ENCODE measurements around the gene GABRA4.

GABRA4 gene

DNA sequence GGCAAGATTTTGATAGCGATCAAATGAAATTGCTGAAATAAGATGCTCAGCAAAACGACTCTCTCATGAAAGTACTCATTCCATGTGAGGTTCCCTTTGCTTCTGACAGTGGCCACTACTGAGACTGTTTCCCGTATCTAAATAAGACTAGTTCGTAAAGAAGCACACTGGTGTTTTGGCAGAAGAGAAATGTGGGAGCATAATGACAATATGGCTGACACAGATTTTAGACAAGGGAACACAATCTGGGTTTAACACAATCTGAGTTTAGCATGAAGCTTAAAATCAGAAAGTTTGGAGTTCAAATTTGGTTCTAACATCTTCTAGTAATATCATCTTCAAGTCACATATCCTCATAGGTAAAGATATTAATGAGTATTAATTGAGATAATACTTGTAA lies 13.7 kb downstream of the GABRA4 start:
- no peak for DNase-seq (ENCODE audit: extremely low read depth in 1 of 2, low read depth in 1 of 2)

DNA sequence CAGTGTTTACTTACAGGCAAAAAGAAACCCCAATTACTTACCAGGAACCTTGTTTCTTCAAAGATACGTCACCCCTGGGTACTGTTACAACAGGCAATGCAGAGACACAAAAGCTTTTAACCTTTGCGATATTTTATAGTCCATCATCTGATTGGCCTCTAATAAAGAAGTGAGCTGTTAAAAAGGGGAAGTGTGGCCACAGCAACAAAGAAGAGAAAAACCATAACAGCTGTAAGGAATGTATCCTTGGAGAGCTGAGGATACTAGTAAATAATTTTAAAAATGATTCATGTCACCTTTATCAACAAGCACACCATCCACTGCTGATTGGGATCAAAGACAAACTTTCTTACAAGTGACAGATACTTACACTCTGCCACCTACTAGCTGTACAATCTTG lies 14.1 kb downstream of the GABRA4 start:
- no peak for DNase-seq (ENCODE audit: extremely low read depth in 1 of 2, low read depth in 1 of 2)

DNA sequence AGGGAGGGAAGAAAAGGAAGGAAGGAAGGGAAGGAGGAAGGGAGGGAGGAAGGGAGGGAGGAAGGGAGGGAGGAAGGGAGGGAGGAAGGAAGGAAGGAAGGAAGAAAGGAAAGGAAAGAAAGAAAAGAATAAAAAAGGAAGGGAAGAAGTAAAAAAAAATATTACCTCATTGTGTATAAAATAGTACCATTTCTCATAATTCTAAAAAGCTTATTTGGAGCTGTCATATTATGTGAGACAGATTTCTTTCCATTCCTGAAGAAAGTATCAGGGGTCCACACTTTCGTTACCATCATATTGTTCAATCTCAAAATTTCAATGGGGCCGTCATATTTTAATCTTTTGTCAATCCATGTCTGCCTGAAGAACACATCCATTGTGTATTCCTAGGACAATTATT lies 16.1 kb downstream of the GABRA4 start:
- DNase-seq (ENCODE audit: extremely low read depth in 1 of 2, low read depth in 1 of 2), result no peak

DNA sequence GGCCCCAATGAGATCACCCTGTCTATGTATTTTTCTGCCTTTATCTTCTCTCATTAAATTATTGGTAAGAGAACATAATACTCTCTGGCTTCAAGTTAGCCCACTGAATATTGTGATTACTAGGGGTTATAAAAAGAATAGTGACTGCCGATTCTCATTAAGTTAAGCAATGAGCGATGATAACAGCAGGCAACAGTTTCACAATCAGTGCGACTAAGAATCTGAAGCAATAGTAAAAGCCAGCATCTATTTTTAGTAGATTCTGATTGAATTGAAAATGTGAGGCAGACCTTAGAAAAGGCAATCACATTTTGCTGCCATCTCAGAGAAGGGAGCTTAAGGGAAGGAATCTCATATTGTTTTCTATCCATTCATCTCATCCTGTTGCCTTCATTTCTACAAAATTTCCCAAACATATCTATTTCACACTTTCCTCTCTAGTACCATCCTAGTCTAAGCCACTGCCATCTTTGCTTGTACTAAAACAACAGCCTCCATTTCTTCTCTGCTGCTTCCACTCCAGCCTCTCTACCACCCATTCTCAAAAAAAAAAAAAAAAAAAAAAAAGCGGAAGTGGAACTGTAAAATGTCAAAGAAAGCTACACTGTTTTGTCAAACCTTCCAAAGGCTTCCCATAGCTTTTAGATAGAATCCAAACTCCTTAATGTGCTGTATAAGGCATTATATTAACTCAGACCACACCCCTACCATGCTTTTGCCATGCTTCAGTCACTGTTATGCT lies 17.4 kb downstream of the GABRA4 start:
- no peak for DNase-seq (ENCODE audit: extremely low read depth in 1 of 2, low read depth in 1 of 2)

DNA sequence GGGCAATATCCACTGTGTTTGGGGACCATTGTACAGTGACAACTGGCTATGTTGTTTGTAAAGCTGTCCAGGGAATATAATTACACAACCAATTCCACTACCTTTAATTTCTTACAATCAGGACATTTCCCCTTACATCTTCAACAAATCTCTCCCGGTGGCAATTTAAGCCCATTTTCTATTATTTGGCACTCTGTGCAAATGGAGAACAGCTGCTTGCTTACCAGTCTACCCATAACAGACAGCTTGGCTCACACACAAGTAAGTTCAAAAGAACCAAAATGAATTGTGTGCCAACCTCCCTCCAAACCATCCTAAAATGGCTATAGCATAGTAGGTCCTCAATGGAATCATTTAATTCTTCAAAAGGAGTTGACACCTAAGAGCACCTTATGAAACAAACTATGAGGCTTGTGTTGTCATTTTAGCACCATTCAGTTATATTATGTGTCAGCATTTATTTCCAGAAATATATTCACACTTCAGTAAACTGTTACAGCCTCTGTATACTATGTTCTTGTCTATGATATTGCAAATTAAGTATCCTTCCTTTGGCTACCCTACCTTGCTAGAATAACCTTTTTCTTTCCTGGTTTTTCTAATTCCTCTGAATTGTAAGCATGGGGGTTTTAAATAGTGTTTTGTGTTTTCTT lies 18.4 kb downstream of the GABRA4 start:
- no peak for DNase-seq (ENCODE audit: extremely low read depth in 1 of 2, low read depth in 1 of 2)

DNA sequence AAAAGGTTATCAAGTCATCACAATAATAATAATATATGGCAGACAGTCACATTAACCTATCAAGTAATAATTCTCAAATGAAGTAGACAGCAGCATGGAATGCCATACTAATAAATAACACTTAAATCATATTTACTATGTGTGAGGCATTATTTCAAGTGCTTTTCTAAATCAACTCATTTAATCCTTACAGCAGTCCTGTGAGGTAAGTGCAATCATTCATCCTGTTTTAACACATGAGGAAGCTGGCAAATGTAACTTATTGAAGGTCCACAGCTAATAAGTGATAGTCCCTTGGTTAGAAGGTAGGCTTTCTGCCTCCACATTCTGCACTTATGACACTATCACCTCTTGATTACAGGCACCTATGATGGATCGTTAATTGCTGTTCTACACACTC lies 24.5 kb downstream of the GABRA4 start:
- no peak for DNase-seq (ENCODE audit: extremely low read depth in 1 of 2, low read depth in 1 of 2)

DNA sequence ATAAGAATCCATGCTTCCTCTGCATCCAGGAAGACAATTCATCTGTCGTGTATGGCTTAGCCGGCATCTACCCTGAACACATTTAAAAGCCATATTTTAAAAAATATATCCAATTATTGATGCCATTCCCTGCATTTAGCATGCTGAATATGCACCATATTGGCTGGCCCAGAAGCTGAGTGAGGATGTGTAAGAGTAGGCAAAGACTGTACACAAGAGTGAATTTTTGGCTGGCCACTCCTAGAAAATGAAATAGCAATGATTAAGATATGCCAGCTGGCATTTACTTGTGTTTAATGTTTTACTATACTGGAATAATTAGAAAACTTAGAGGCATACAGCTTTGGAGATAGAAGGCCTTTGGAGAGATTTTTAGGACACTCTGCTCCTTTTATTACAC lies 25.8 kb downstream of the GABRA4 start:
- DNase-seq (ENCODE audit: extremely low read depth in 1 of 2, low read depth in 1 of 2), result no peak

DNA sequence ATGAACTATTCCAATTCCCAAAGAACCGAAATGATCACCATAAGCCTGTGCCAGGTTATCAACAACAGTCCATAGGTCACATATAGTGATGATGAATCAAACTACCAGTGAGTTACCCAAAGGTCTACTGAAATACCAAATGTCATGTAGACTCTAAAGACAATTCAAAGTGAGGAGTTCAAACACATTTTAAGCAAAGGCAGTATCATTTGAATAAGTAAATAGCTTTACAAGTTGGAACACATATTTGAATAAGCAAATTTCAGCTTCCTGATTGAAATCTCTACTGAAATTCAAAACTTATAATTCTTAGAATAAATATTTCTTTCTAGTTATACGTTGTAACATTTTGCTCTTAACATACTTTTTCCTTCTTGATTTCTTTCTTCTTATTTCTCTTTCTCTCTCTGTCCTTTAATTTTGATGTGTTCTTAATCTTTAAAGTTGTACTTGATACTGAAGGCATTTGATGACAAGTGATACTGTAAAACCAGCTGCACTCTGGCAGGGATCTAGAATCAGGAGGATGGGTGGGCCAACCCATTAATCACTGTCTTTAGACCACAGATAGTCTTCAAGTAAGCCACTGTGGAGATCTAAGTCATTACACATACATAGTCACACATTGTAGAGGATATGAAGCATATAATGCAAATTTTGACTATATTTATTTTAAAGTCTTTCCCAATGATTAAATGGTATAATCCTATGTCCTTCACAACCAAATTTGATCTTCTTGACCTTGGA lies 34.5 kb downstream of the GABRA4 start:
- DNase-seq (ENCODE audit: extremely low read depth in 1 of 2, low read depth in 1 of 2), result no peak

DNA sequence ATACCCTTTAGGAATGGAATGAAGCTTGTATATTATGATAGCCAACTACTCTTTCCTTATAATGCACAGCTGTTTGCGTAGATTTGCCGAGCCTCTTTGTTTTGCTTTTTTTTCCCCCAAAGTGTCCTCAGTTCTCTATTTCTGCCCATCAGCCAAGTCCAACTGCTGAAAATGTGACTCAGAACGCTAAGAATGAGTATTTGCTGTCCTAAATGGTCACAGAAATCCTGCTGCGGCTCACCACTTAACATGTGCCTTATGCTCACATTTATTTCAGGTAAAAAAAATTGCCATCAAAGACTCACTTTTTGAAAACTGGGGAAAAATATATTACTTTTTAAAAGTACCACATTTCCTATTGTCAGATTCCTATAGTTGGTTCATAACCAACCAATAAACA lies 36.9 kb downstream of the GABRA4 start:
- no peak for DNase-seq (ENCODE audit: extremely low read depth in 1 of 2, low read depth in 1 of 2)

DNA sequence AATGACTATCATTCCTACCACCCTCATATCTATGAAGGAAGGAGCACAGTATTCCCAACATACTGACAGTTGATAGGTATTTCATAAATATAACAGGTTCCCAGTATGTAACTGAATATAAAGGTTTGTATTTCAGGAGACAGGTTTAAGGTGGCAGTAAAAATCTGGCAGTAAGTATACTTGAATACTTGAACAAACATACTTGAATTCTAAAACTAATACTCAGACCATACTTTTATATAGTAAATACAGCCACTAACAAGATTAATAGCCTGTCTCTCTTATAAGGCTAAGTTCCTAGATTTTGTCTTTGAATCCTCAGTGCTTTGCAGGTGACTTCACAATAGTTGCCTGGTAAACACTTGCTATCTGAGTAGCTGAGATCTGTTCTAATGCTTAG lies 37.8 kb downstream of the GABRA4 start:
- no peak for DNase-seq (ENCODE audit: extremely low read depth in 1 of 2, low read depth in 1 of 2)

DNA sequence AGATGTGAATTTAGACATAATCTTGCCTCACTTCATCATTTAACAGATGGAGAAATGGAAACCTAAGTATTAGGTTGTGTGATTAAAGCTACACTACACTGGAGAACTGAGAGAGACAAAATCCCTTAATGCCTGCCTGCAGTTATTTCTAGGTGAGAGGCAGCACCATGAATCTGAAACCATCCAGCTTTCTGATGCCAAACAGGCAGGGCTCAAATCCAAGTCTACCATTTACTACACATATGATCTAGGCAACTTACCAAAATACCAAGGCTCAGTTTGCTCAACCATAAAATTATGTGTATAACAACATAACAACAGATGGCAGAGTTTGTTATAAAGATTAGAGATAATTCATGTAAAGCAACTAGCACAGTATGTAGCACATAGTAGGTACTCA lies 38.7 kb downstream of the GABRA4 start:
- DNase-seq (ENCODE audit: extremely low read depth in 1 of 2, low read depth in 1 of 2), result no peak

DNA sequence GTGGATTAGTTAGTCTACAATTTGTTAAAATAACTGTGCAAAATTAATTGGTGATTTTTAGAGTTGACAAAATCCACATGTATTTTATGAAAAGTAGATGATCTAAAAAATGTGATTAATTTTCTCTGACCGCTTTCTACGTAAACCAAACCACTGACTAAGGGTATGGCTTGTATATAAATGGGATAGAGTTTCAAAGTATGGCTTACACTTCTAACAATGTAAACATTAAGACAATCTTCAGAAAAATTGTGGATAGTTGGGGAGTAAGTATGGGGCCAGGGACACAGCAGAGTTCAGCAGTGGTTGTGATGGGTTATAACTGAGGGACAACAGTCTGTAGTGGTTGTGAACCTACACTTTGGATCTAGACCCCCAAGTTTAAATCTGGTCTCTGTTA lies 39.8 kb downstream of the GABRA4 start:
- DNase-seq (ENCODE audit: extremely low read depth in 1 of 2, low read depth in 1 of 2), result no peak

DNA sequence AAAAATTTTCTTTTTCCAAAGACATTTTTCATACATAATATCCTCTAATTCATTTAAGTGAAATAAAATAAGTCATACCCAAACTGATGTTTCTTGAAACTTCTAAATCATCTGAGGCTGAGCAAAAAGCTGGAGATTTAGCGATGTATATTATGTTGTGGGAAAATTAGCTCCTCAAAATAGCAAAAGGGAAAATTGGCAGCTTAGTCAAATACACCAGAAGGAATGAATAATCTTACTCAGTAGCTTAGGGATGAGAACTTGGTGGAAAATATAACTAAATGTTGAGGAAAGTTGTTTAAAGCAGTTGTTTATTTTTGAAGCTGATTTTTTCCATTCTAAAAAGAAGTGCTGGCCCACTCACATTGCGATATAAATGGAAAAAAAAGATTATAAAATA lies 40.9 kb downstream of the GABRA4 start:
- DNase-seq (ENCODE audit: extremely low read depth in 1 of 2, low read depth in 1 of 2), result no peak

DNA sequence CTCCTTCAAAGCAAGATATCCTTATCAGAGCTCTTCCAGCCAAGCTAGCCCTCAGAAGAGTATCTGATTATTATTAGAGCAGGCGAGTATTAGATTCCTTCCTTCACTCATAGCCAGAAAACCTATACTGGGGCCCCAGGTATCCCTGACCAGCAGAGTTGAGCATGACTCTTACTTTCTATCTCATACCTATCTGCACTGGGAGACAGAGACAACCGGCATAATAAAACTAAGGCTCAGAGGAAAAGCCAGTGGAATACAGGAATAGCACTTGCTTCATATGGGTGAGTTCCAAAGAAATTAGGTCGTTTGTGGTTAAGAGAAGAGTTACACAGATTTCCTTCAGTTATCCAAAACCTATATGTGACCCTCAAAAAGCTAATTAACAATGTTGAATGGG lies 42.6 kb downstream of the GABRA4 start:
- no peak for DNase-seq (ENCODE audit: extremely low read depth in 1 of 2, low read depth in 1 of 2)

DNA sequence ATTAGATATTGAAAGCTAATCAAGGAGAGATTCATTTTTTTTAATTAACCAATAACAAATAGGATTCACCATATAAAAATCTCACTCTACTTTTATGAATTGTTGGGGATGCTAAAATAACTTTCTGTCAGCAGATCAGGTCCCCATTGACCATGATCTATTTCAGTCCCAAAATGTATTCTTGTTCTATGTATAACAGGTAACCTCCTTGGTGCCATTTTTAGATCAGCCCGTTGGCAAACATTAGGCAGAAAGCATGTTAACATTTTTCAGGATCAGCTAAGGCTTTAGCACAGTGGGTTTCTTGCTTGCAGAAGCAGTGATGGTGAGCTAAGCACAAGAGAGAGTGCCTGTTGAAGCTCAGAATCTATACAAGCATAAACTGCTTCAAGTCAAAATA lies 43.6 kb downstream of the GABRA4 start:
- DNase-seq (ENCODE audit: extremely low read depth in 1 of 2, low read depth in 1 of 2), result no peak

DNA sequence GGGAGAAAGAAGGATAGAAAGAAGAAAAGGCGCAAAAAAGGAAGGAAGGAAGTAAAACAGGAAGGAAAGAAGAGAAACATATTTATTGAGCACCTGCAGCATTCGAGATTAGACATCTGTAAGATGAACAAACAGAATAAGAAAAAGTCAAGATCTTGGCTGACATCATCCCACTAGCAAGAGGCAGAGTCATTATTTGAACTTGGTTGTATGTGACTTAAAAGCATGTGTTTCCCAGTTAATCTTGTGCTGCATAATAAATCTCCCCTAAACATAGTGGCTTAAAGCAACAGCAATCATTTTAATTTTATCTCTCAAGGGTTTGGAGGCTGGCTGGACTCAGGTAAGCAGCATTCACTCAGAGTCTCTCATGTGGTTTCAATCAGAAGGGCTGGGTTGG lies 45.8 kb downstream of the GABRA4 start:
- no peak for DNase-seq (ENCODE audit: extremely low read depth in 1 of 2, low read depth in 1 of 2)

DNA sequence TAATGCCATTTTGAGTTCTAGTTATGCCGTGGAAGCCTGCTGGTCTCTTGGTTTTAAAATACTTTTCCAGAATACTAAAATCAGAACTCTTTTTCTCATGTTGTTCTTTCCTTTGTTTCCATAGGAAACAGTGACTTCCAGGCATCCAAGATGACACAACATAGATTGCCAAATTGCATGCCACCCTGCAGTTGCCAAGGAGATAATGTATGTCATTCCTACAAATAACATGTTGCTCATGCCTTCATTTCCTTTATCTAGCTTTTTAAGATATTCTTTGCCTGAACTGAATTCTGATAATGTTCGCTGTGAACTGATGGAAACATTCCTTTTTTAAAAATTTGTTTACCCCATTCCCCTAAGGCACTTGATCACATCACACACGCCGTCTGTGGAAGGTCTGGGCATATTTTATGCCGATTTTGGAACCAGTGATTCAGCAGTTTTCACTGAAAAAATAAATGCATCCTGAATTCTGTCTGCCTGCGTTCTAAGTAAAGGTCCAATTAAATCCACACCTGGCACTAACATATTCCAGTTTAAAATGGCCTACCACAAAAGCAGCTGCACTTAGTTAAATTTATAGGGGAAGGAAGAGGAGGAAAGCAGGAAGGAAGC lies 46.4 kb downstream of the GABRA4 start:
- DNase-seq (ENCODE audit: extremely low read depth in 1 of 2, low read depth in 1 of 2), result no peak

DNA sequence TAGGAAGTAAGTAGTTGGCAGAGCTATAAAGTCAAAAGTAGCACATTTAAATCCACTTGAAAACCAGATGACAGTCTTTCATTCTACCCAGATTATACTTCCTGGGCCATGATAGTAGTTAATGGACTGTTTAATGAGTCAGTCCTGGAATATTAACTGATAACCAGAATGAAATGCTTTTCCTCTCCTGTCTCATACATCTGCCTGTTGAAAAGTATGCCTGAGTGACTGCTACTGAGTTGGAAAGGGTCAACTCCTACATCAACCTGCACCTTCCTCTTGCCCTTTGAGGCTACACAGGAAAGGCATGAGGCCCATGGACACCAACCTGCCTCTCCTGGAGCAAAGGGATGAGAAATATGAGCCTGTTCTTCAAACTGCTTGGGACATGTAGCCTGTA lies 48.3 kb downstream of the GABRA4 start:
- no peak for DNase-seq (ENCODE audit: extremely low read depth in 1 of 2, low read depth in 1 of 2)

DNA sequence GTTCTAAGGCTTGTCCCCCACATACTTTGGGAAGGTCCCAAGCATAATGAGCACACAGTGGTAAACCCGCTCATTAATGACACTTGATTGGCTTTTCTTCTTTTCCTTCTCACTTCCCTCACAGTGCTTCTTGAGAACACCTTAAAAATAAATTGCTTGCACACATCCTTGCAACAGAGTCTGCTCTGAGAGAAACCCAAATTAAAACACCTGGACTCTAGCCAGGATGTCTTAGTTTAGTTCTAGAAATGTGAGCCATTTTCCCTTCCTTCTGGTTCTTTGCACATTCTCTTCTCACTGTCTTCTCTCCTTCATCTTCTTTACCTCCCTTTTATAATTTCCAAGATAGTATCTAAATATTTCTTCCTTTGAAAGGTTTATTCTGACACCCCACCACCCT lies 49.0 kb downstream of the GABRA4 start:
- no peak for DNase-seq (ENCODE audit: extremely low read depth in 1 of 2, low read depth in 1 of 2)

DNA sequence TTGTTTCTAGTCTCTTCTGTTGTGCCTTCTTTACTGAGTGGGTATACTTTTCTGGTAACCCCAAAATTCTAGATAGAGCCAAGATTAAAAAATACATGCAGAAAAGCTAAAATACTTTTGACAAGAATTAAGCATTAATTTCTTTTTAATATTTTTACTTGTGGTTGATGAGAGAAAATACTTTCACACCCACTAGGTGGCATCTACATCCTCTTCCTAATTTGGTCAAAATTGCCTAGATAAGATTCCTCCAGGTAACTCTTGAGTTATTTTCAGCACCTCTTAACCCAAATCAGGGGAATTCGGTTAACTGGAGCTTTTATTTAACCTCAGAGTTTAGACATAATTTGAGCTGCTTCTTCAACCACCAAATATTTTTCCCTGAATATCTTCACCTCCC lies 55.9 kb downstream of the GABRA4 start:
- DNase-seq (ENCODE audit: extremely low read depth in 1 of 2, low read depth in 1 of 2), result no peak

DNA sequence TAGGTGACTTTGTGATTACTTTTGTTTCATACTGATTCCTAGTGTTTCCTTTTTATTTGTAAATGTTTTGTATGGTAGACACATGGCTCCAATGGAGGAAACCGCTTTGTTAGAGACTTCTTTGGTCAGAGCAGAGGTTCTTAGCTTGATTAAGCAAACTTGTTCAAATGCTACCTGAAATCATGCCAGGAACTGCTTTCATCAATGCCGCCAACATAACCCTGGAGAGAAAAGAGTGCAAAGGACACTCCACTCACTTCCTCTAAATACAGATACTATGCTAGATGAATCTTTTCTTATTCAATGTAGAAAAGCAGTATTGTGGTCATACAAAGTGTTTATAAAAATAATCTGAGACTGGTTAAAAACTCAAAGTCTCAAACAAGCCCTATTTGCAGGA lies 58.7 kb downstream of the GABRA4 start:
- no peak for DNase-seq (ENCODE audit: extremely low read depth in 1 of 2, low read depth in 1 of 2)

DNA sequence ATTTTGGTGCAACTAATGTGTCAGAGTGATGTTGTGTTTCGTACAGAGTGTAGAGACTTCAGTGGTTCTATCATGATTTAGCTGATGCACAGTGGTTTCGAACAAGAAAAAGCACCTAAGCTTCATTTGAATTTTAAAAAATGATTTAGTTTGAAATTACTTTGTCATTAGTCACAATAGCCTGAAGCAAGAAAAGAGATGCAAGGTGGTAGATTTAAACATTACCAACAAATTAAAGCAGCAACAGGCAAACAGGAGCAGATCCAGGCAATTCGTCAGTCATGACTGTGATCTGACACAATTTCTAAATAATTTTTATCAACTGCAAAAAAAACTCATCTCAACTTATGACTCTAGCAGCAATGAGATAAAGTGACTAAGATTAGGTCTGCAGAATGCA lies 59.7 kb downstream of the GABRA4 start:
- no peak for DNase-seq (ENCODE audit: extremely low read depth in 1 of 2, low read depth in 1 of 2)
